SK-N-SH treated with all-trans-retinoic acid at 6 μM for 48 hours (cell line): ENCODE results near the gene TMEM132A.

ENCODE experiments used
- ARNTL ChIP-seq: fragments of 450-650 bp; formaldehyde crosslinking; IDR thresholded peaks from 2 replicates; pipeline ENCODE4 v1.5.0; 2020; ENCODE audit warnings: low read depth, mild to moderate bottlenecking, moderate library complexity, borderline replicate concordance
- BACH2 ChIP-seq: fragments of 250-450 bp; sonication (Bioruptor Pico); IDR thresholded peaks from 2 replicates; pipeline ENCODE4 v1.9.0; 2021; ENCODE audit warnings: mild to moderate bottlenecking, borderline replicate concordance
- CREB5 ChIP-seq: fragments of 250-450 bp; sonication (Bioruptor Pico); IDR thresholded peaks from 2 replicates; pipeline ENCODE4 v1.5.1; 2020; ENCODE audit warnings: low read depth, mild to moderate bottlenecking, moderate library complexity
- CSDC2 ChIP-seq: fragments of 250-450 bp; sonication (Bioruptor Pico); IDR thresholded peaks from 2 replicates; pipeline ENCODE4 v1.5.0; 2020; ENCODE audit warnings: mild to moderate bottlenecking, moderate library complexity
- GLIS3 ChIP-seq: fragments of 250-450 bp; sonication (Bioruptor Pico); IDR thresholded peaks from 2 replicates; pipeline ENCODE4 v1.5.0; 2020; ENCODE audit warnings: mild to moderate bottlenecking, moderate library complexity
- RARB ChIP-seq: fragments of 250-450 bp; sonication (Bioruptor Pico); IDR thresholded peaks from 2 replicates; pipeline ENCODE4 v1.8.0; 2021; ENCODE audit warnings: mild to moderate bottlenecking, moderate library complexity
- ZNF565 ChIP-seq: fragments of 450-650 bp; formaldehyde crosslinking; conservative IDR thresholded peaks from 2 replicates; pipeline ENCODE4 v1.5.0; 2020; ENCODE audit warnings: low read depth, mild to moderate bottlenecking, moderate library complexity

DNA sequence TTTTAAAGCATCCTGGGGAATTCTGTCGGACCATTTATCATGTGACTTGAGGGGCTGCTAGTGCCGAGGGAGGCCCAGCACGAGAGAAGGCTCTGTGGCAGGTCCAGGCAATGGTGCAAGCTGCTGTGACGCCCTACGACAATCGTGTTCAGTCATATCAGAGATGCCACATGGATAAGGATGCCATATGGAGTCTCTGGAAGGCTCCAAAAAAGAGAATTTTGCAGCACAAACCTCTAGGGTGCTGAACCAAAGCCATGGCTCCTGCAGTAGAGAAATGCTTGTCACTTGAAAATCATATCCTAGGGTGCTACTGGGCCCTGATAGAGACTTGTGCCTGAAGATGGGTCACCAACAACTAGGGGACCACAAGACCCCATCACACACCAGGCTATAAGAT, 40.5 kb downstream of the TMEM132A start:
- TF ChIP-seq ZNF565 (CRISPR knock-in tag): no peak
- TF ChIP-seq CSDC2 (CRISPR knock-in tag): no peak
- no peak for TF ChIP-seq BACH2 (CRISPR knock-in tag)
- no peak for TF ChIP-seq CREB5 (CRISPR knock-in tag)
- TF ChIP-seq RARB: no peak
- no peak for TF ChIP-seq GLIS3 (CRISPR knock-in tag)
- no peak for TF ChIP-seq ARNTL (CRISPR knock-in tag)
